ENCODE measurements around the gene NMNAT2. TPM values are rescaled to one million over a fixed set of nuclear protein-coding genes. Genes with fewer than 3 reads are reported as not detected.

NMNAT2 gene
- total RNA-seq, 1 experiment from 2014 or later, result not detected

DNA sequence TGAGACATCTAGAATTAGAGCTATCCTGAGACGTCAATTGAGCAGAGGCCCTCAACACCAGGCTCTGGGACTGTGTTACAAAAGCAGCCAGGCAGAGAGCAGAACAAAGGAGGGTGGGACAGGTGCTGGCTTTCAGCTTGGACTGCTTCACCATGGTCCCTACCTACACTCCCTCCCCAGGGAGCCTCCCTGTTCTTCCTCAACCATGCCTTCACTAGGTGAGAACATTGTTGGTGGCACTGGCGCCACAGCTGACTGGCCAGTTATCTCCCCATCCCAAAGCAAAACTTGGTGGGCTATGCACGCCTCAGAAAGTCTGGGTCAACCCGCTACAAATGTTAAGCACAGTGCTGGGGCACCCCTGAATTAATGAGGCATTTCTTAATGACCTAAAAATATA is 87.8 kb downstream of the NMNAT2 start:
- POLR2A ChIA-PET, result no interaction called here
- TF ChIP-seq, protein P1, sequence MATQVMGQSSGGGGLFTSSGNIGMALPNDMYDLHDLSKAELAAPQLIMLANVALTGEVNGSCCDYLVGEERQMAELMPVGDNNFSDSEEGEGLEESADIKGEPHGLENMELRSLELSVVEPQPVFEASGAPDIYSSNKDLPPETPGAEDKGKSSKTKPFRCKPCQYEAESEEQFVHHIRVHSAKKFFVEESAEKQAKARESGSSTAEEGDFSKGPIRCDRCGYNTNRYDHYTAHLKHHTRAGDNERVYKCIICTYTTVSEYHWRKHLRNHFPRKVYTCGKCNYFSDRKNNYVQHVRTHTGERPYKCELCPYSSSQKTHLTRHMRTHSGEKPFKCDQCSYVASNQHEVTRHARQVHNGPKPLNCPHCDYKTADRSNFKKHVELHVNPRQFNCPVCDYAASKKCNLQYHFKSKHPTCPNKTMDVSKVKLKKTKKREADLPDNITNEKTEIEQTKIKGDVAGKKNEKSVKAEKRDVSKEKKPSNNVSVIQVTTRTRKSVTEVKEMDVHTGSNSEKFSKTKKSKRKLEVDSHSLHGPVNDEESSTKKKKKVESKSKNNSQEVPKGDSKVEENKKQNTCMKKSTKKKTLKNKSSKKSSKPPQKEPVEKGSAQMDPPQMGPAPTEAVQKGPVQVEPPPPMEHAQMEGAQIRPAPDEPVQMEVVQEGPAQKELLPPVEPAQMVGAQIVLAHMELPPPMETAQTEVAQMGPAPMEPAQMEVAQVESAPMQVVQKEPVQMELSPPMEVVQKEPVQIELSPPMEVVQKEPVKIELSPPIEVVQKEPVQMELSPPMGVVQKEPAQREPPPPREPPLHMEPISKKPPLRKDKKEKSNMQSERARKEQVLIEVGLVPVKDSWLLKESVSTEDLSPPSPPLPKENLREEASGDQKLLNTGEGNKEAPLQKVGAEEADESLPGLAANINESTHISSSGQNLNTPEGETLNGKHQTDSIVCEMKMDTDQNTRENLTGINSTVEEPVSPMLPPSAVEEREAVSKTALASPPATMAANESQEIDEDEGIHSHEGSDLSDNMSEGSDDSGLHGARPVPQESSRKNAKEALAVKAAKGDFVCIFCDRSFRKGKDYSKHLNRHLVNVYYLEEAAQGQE (IDR thresholded peaks at IDR 0.05; ENCODE audit: low read depth), result no peak
- TF ChIP-seq ZNF274 (IDR thresholded peaks at IDR 0.05; ENCODE audit: low read depth, low read length), result no peak
- TF ChIP-seq, protein P2, sequence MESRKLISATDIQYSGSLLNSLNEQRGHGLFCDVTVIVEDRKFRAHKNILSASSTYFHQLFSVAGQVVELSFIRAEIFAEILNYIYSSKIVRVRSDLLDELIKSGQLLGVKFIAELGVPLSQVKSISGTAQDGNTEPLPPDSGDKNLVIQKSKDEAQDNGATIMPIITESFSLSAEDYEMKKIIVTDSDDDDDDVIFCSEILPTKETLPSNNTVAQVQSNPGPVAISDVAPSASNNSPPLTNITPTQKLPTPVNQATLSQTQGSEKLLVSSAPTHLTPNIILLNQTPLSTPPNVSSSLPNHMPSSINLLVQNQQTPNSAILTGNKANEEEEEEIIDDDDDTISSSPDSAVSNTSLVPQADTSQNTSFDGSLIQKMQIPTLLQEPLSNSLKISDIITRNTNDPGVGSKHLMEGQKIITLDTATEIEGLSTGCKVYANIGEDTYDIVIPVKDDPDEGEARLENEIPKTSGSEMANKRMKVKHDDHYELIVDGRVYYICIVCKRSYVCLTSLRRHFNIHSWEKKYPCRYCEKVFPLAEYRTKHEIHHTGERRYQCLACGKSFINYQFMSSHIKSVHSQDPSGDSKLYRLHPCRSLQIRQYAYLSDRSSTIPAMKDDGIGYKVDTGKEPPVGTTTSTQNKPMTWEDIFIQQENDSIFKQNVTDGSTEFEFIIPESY (IDR thresholded peaks at IDR 0.05; ENCODE audit: extremely low read depth, insufficient replicate concordance, low read length), result no peak
- TF ChIP-seq, protein P3, sequence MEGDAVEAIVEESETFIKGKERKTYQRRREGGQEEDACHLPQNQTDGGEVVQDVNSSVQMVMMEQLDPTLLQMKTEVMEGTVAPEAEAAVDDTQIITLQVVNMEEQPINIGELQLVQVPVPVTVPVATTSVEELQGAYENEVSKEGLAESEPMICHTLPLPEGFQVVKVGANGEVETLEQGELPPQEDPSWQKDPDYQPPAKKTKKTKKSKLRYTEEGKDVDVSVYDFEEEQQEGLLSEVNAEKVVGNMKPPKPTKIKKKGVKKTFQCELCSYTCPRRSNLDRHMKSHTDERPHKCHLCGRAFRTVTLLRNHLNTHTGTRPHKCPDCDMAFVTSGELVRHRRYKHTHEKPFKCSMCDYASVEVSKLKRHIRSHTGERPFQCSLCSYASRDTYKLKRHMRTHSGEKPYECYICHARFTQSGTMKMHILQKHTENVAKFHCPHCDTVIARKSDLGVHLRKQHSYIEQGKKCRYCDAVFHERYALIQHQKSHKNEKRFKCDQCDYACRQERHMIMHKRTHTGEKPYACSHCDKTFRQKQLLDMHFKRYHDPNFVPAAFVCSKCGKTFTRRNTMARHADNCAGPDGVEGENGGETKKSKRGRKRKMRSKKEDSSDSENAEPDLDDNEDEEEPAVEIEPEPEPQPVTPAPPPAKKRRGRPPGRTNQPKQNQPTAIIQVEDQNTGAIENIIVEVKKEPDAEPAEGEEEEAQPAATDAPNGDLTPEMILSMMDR (IDR thresholded peaks at IDR 0.05 in 2 of 3, conservative IDR thresholded peaks at IDR 0.05 in 1 of 3; ENCODE audit: borderline replicate concordance in 1 of 3, insufficient read depth in 1 of 3, low read depth in 2 of 3, low read length in 2 of 3), result no peak
- TF ChIP-seq, protein P4, sequence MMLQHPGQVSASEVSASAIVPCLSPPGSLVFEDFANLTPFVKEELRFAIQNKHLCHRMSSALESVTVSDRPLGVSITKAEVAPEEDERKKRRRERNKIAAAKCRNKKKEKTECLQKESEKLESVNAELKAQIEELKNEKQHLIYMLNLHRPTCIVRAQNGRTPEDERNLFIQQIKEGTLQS (IDR thresholded peaks at IDR 0.05), result no peak
- no peak for TF ChIP-seq POLR2A (IDR thresholded peaks at IDR 0.05; ENCODE audit: borderline replicate concordance, extremely low read depth, insufficient read depth, insufficient read length)
- TF ChIP-seq YY1 (IDR thresholded peaks at IDR 0.05; ENCODE audit: extremely low read depth, insufficient replicate concordance, low read depth, low read length), result no peak
- TF ChIP-seq EZH2 (IDR thresholded peaks at IDR 0.05), result no peak
- H3K4me2 ChIP-seq (ENCODE audit: low read length), result no peak overlapping the region
- no peak overlapping the region for H2AFZ ChIP-seq (ENCODE audit: low read depth, low read length, poor library complexity, severe bottlenecking)
- no TSS peak for BruUV-seq (replicated peaks)
- no peaks in the 10 kb centered on the region for H3K36me3 ChIP-seq (ENCODE audit: control insufficient read depth in 1 of 2, insufficient read depth in 2 of 2, low read length in 2 of 2)
- intact Hi-C loops (cut with micrococcal nuclease), result no loop called here
- no peak for DNase-seq (ENCODE audit: low read depth, low spot score)
- no peaks in the 10 kb centered on the region for H3K4me1 ChIP-seq (ENCODE audit: control insufficient read depth in 1 of 2, insufficient read depth in 2 of 2, low read length in 2 of 2)
- RAD21 ChIA-PET (ENCODE audit: low non-redundant PET in 1 of 2, low total read pairs in 2 of 2, uncharacterized antibody in 2 of 2, unreplicated experiment in 2 of 2), result no interaction called here
- H3K9ac ChIP-seq (ENCODE audit: low read length), result no peak overlapping the region
- no peak overlapping the region for H3K4me3 ChIP-seq (replicated peaks in 1 of 2; ENCODE audit: low read depth in 1 of 2, low read length in 2 of 2)
- peaks cover 24% of the 10 kb centered on the region; the same call in 1 of the 2 replicates for H3K27me3 ChIP-seq (ENCODE audit: insufficient read depth, low read length)
- H4K20me1 ChIP-seq (ENCODE audit: insufficient read depth), result no peaks in the 10 kb centered on the region
- no peak overlapping the region for H3K27ac ChIP-seq (ENCODE audit: low read depth, low read length)
- no peaks in the 10 kb centered on the region for H3K79me2 ChIP-seq (ENCODE audit: insufficient read depth, low read length)
- no peak for ATAC-seq
- CTCF ChIA-PET, result no interaction called here
- H3K9me2 ChIP-seq (ENCODE audit: insufficient read depth), result no peaks in the 10 kb centered on the region
- no peaks in the 10 kb centered on the region for H3K9me3 ChIP-seq (ENCODE audit: control insufficient read depth in 1 of 2, insufficient read depth in 1 of 2, low read depth in 1 of 2, low read length in 2 of 2)

Data from HCT116 (cell line).